Ishikawa (cell line): ENCODE measurements around the gene SLC7A14.

Source experiments
- CEBPB ChIP-seq: IDR thresholded peaks from 2 replicates; pipeline ENCODE4 v1.6.1; 2012
- CREB1 ChIP-seq: IDR thresholded peaks from 2 replicates; pipeline ENCODE4 v1.6.1; 2012; ENCODE audit warnings: low read depth
- EGR1 ChIP-seq: IDR thresholded peaks from 2 replicates; pipeline ENCODE4 v1.6.1; 2012
- EP300 ChIP-seq: IDR thresholded peaks from 2 replicates; pipeline ENCODE4 v1.6.1; 2012; ENCODE audit warnings: borderline replicate concordance
- FOXM1 ChIP-seq: IDR thresholded peaks from 2 replicates; pipeline ENCODE4 v1.6.1; 2012; ENCODE audit warnings: low read depth, borderline replicate concordance
- NFIC ChIP-seq: IDR thresholded peaks from 2 replicates; pipeline ENCODE4 v1.6.1; 2012
- RAD21 ChIP-seq: IDR thresholded peaks from 2 replicates; pipeline ENCODE4 v1.6.1; 2012; ENCODE audit warnings: low read depth
- TAF1 ChIP-seq: IDR thresholded peaks from 2 replicates; pipeline ENCODE4 v1.6.1; 2012; ENCODE audit warnings: low read depth, mild to moderate bottlenecking
- TCF12 ChIP-seq: IDR thresholded peaks from 2 replicates; pipeline ENCODE4 v1.6.1; 2012; ENCODE audit warnings: low read depth
- TEAD4 ChIP-seq: IDR thresholded peaks from 2 replicates; pipeline ENCODE4 v1.6.1; 2012
- YY1 ChIP-seq: IDR thresholded peaks from 2 replicates; pipeline ENCODE4 v1.6.1; 2012; ENCODE audit warnings: low read depth
- ZBTB7A ChIP-seq: IDR thresholded peaks from 2 replicates; pipeline ENCODE4 v1.6.1; 2012; ENCODE audit warnings: low read depth
- TF ChIP-seq, protein P1 (sequence below): IDR thresholded peaks from 2 replicates; pipeline ENCODE4 v1.6.1; 2012
- TF ChIP-seq, protein P2 (sequence below): IDR thresholded peaks from 2 replicates; pipeline ENCODE4 v1.6.1; 2012; ENCODE audit warnings: low read depth, mild to moderate bottlenecking
- TF ChIP-seq, protein P3 (sequence below): IDR thresholded peaks from 2 replicates; pipeline ENCODE4 v1.6.1; 2012

SLC7A14 gene

DNA sequence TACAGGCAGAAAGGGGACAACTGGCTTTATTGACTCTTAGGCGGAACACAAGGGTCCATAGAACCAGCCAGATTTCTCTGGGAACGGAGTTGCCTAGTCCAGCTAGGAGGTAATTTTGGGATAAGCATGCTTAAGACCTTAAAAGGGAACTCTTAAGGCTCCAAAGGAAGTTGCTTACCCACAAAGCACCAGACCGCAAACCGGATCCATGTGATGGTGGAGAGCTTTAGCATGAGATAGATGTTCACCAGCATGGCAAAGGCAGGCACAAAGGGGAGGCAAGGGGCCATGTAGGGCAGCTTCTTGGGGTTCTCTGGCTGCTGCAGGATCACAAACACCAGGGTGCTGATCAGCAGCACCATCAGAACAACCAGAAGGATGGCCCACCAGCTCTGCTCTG, 105.8 kb downstream of the SLC7A14 start:
- no peak for TF ChIP-seq EP300
- TF ChIP-seq TCF12, result no peak
- TF ChIP-seq, protein P1, sequence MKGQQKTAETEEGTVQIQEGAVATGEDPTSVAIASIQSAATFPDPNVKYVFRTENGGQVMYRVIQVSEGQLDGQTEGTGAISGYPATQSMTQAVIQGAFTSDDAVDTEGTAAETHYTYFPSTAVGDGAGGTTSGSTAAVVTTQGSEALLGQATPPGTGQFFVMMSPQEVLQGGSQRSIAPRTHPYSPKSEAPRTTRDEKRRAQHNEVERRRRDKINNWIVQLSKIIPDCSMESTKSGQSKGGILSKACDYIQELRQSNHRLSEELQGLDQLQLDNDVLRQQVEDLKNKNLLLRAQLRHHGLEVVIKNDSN, result no peak
- no peak for TF ChIP-seq RAD21
- TF ChIP-seq TAF1, result no peak

DNA sequence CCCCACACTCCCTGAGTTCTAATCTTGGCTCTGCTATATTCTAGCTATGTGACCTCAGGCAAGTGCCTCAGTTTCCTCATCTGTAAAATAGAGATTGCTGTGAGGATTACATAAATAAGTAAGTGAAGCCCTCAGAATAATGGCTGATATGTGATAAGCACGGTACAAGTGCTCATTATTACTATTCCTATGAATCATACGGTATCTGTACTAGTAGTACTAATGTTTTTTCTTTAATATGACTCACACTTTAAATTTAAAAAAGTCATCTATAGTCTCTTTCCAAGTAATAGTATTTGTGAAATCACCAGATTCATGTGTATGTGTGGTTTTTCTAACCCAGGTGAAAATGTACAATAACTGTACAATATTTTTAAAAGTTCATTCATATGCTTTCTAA, 108.5 kb downstream of the SLC7A14 start:
- TF ChIP-seq TEAD4 (no peak), FOXM1 (no peak), EGR1 (no peak), CEBPB (no peak), NFIC (no peak), ZBTB7A (no peak), TAF1 (no peak), RAD21 (no peak), EP300 (no peak), CREB1 (no peak), TCF12 (no peak), YY1 (no peak)
- TF ChIP-seq, protein P2, sequence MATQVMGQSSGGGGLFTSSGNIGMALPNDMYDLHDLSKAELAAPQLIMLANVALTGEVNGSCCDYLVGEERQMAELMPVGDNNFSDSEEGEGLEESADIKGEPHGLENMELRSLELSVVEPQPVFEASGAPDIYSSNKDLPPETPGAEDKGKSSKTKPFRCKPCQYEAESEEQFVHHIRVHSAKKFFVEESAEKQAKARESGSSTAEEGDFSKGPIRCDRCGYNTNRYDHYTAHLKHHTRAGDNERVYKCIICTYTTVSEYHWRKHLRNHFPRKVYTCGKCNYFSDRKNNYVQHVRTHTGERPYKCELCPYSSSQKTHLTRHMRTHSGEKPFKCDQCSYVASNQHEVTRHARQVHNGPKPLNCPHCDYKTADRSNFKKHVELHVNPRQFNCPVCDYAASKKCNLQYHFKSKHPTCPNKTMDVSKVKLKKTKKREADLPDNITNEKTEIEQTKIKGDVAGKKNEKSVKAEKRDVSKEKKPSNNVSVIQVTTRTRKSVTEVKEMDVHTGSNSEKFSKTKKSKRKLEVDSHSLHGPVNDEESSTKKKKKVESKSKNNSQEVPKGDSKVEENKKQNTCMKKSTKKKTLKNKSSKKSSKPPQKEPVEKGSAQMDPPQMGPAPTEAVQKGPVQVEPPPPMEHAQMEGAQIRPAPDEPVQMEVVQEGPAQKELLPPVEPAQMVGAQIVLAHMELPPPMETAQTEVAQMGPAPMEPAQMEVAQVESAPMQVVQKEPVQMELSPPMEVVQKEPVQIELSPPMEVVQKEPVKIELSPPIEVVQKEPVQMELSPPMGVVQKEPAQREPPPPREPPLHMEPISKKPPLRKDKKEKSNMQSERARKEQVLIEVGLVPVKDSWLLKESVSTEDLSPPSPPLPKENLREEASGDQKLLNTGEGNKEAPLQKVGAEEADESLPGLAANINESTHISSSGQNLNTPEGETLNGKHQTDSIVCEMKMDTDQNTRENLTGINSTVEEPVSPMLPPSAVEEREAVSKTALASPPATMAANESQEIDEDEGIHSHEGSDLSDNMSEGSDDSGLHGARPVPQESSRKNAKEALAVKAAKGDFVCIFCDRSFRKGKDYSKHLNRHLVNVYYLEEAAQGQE, result no peak
- TF ChIP-seq, protein P1, result no peak
- TF ChIP-seq, protein P3, sequence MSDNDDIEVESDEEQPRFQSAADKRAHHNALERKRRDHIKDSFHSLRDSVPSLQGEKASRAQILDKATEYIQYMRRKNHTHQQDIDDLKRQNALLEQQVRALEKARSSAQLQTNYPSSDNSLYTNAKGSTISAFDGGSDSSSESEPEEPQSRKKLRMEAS, result no peak

DNA sequence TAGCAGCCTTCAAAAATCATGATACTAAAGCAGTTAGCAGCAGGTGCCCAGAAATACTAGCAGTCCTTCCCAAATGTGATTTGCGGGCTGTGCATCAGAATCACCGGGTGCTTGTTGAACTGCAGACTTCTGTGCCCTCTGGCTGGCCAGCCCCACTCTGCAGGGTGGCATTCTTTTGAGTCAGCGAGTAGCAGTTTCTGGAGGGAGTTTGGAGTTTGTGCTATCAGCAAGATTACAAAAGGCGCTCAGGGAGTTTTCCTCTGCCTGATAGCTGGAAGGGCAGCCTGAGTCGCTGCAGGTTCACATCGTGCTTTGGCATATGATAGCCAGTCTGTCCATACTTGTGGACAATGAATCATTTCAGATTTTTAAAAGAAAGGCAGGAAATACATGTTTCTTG, 109.6 kb downstream of the SLC7A14 start:
- TF ChIP-seq NFIC (no peak), ZBTB7A (no peak), TEAD4 (peak; percentile 28; the same call in 1 of the 2 replicates), TCF12 (no peak), EGR1 (no peak), RAD21 (0 out of 2 replicates have a peak, but pooled peaks have one; percentile 11), TAF1 (no peak), YY1 (no peak), FOXM1 (no peak), EP300 (no peak), CREB1 (no peak), CEBPB (no peak)
- TF ChIP-seq, protein P1, result no peak
- TF ChIP-seq, protein P2, result no peak
- TF ChIP-seq, protein P3, result no peak

DNA sequence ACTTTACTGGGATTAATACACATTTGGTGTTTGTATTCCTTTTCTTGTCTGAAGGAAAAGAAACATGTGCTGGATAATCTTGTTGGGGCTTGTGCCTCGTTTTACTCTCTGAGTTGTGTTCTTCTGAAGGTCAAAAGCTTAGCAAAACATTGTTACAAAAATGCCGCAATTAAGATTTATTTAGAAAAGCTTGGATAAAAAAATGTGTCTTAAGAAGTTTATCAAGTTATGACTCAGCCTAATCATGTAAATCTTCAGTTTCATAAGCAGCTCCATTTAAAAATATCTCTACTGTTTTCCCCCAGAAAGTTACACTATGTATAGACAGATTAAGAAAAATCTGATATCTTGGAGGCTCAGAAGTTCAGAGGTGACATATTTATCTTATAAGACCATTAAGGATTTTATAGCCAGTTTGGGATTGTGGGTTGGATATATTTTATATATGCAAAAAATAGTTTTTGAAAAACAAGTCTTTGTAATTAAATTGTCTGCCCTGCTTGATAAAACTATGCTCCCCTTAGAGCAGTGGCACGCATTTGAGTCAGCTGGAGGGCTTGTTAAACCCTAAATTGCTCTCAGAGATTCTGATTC, 110.7 kb downstream of the SLC7A14 start:
- TF ChIP-seq, protein P3, result no peak
- TF ChIP-seq TAF1 (no peak), TCF12 (no peak), TEAD4 (no peak), FOXM1 (no peak), YY1 (no peak), NFIC (no peak), EGR1 (no peak), CREB1 (no peak), RAD21 (no peak), CEBPB (no peak), ZBTB7A (no peak), EP300 (no peak)
- TF ChIP-seq, protein P1, result no peak
- TF ChIP-seq, protein P2, result no peak
